GM18505 (cell line): ENCODE data around the gene ERC2.
A peak's percentile ranks its signal among the peaks of the same experiment; 100 is the strongest.

Source experiments
- ATAC-seq: cut with Tn5 transposase; IDR thresholded peaks from one replicate; pipeline ENCODE4 v1.9.1; 2021; ENCODE audit not compliant: unreplicated experiment
- POLR2A ChIP-seq: IDR thresholded peaks from 4 replicates; pipeline ENCODE4 v1.6.1; 2011; ENCODE audit warnings: borderline replicate concordance; ENCODE audit not compliant: insufficient read depth, insufficient read length; ENCODE audit errors: extremely low read depth

Gene ERC2

DNA sequence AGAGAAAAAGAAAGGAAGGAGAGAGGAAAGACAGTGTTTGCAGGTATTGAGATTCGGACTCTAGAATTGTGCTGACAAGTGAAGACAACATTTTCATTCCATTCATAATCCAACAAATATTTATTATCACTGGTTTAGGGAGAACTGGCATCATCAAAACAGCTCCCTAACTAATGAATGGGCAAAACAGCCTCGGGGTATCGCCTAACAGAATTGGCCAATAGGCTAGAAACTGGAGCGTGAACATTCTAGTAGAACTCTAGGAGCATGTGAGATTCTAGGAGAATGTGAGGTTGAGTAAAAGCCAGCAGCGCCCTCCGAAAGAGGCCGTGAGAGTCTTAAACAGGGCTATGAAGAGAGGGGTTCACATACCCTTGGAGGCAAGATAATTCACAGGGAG is 759.3 kb downstream of the ERC2 start:
- ATAC-seq: no peak
- TF ChIP-seq POLR2A: no peak

DNA sequence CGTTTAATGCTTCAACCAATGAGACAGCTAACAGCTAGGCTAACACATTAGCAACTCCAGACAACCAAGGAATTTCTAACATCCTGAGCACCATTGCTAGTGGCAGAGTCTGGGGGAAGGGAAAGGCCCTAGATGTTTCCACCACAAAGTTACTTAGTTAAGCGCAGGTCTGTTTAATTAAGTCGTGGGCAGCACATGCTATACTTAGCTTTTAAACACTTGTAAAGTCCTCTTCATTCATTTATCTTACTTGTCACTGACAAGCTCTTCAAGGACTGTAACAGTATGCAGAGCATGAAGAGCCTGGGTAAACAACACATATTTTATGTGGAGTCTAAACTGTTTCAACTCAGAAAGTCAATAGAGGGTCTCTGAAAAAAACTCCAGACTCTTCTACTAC is 760.0 kb downstream of the ERC2 start:
- no peak for ATAC-seq
- TF ChIP-seq POLR2A: no peak

GRCh38 chr3:55704521-55704920 is 763.7 kb downstream of the ERC2 start:
- ATAC-seq: no peak
- TF ChIP-seq POLR2A: no peak

GRCh38 chr3:55702822-55703221 is 765.4 kb downstream of the ERC2 start:
- ATAC-seq: no peak
- no peak for TF ChIP-seq POLR2A

DNA sequence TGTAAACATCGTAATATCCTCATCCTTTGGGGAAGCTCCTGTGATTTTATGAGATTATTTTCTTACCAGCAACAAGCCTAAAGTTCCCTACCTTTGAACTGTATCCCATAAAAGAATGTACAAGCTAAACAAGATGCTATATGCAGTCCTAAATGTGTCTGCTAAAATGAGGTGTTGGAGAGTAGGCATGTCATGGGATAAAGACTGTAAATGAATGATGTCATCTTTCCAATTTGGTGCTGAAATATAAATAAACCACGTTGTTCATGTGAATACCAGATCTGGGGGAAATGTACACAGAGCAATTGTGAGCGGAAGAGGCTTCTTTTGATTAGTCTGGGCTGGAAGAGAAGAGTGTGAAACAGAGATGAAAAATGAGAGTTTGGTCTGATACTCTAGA is 766.3 kb downstream of the ERC2 start:
- no peak for TF ChIP-seq POLR2A
- ATAC-seq: no peak

- no peak for ATAC-seq
- TF ChIP-seq POLR2A: no peak
Observed at GRCh38 chr3:55698831-55699230, 769.4 kb downstream of the ERC2 start.

DNA sequence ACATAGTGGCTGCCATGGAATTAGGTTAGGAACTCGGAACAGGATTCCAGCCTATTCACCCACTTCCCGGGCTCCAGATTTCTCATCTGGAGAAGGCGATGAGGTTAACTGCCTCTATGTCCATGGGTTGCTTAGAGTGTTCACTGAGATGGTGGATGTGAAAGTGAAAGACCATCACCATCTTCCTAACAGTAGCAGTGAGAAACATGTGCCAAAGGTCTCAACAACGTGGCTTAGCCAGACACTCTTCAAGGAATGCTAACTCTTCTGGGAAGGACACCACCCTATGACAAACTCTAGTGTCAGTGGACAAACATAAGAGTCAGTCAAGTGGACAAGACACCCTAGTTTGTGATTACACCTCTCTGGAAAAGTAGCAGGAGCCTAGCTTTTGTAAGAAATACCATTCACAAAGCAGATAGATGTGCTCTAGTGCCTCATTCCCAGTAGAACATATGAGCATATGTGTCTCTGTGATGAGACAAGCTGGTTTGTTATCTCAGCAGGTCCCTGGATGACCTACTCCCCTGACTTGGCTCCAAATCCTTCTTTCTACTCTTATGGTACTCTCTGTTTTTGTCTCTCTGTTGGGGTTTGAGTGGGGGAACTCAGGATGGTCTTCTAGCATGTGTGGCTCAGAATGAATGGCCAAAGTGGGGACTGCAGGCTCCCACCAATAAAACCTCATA is 770.9 kb downstream of the ERC2 start:
- no peak for TF ChIP-seq POLR2A
- ATAC-seq: no peak

DNA sequence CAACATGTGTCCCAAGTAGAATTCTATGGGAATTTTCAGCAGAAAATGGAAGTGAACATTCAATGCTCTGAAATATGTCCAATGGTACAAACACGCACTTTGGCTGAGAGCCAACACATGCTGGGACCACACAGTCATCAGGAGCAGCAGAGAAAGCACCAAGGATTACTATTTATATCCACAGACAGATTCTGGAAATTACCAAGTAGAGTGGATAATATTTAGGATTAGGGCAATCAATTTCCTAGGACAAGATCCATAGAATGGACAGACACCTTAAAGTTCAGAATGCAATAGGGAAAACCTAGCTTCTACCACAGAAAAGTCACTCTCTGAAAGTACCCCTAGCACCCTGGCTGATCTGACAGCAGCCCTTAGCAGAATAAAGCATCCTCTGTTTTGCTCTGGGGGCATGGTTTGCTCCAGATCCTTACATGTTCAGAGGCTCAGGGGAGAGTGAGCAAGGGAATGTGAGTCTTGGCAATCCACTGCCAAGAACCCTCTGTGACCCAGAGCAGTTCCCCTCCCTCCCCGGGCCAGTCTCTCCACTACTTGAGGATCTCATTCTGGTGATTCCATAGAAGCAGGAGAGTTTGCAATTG is 775.2 kb downstream of the ERC2 start:
- no peak for TF ChIP-seq POLR2A
- no peak for ATAC-seq

GRCh38 chr3:55692295-55692956 is 775.8 kb downstream of the ERC2 start:
- TF ChIP-seq POLR2A: no peak
- no peak for ATAC-seq

- ATAC-seq: no peak
- TF ChIP-seq POLR2A: no peak
Observed at GRCh38 chr3:55691141-55691540, 777.1 kb downstream of the ERC2 start.

GRCh38 chr3:55690726-55691125 is 777.5 kb downstream of the ERC2 start:
- peak; percentile 79 for ATAC-seq
- no peak for TF ChIP-seq POLR2A

- no peak for ATAC-seq
- no peak for TF ChIP-seq POLR2A
Observed at GRCh38 chr3:55690177-55690576, 778.1 kb downstream of the ERC2 start.

DNA sequence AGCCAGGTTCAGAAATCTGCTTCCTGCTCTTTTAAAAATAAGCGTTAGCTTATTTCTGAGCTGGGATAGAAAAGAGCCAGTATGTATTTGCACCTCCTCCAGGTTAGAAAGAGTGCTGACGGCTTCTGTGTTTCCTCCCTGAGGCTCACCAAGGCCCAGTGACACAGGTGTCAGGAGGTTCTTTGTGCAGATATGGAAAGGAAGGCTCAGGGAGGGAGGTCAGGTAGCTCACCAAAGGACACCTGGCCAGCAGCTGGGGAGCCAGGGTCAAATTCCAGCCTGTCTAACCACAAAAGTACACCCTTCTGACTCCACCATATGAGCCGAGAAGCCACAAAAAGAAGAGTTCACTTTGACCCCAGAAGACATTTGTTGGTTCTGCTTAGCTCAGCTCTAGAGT is 780.1 kb downstream of the ERC2 start:
- ATAC-seq: no peak
- TF ChIP-seq POLR2A: no peak

DNA sequence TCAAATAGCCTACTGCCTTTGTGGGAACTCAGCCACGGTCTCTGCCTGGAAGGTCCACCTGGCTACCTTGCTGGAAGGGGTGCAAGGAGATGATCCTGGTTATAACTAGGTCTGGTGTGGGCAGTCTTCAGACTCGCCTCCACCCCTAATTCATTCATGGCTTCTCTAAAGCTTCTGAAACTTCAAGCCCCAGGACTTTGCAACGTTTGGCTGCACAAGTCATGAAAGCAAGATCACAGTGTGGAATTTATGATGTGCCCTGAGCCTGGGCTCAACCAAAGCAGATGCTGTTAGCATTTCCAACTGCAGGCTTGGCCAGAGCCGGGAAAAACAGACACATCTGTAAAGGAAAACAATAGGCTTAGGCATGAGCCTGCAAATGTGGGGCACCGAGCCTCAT is 780.7 kb downstream of the ERC2 start:
- no peak for TF ChIP-seq POLR2A
- no peak for ATAC-seq

DNA sequence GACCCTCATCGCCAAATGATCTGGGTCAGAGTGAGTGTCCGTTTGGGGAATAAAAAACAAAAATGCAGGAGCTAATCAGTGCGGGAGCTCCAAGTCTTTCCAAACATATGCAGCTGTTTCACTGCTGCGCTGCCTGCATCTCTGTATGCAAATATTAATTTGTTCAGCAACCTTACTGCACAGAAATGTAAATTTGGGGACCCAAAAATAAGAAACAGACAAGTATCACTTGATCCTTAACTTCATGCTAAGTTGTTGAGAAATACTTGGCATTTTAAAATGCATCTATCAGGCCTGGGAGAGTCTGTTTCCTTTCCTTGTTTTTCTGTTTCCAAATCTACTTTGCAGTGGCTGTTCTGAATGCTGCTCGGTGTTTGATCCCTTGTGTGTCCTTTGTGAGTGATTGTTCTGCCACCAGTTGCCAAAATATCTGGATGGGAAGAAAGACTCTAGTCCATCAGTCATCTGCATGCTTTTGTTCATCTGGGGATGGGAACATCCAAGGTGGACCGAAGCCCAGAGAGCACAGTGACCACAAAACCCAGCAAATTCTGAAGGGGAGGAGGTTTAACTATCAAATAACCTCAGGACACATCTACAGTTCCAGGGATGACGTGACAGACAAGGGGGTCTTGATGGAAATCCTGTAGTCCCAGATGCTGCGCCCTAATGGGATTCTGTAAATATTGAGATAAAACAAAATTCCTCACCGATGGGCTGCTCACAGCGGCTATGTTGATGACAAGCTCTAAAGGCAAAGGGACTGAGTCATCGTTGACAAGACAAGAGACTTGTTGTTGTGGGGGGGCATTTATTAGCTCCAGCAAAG is 781.6 kb downstream of the ERC2 start:
- ATAC-seq: no peak
- TF ChIP-seq POLR2A: no peak
